Neuronal stem cell (in vitro differentiated cells): ENCODE results near the gene UXT.

Experiments
- DNase-seq: peaks from one replicate; pipeline ENCODE4 v3.0.0-alpha.2; 2013; ENCODE audit warnings: low spot score
- H2AFZ ChIP-seq: one replicate; pipeline ENCODE4 v1.6.1; 2013; ENCODE audit warnings: mild to moderate bottlenecking, low read length, inconsistent platforms
- H2AK5ac ChIP-seq: 2 replicates; pipeline ENCODE4 v1.6.1; 2013; ENCODE audit warnings: low read depth, mild to moderate bottlenecking, inconsistent platforms, low read length, moderate library complexity, mixed read lengths
- H2BK120ac ChIP-seq: 2 replicates; pipeline ENCODE4 v1.6.1; 2013; ENCODE audit warnings: low read depth, mild to moderate bottlenecking, inconsistent platforms, low read length, moderate library complexity, mixed read lengths
- H2BK12ac ChIP-seq: one replicate; pipeline ENCODE4 v1.6.1; 2013; ENCODE audit warnings: low read length, inconsistent platforms
- H2BK15ac ChIP-seq: 2 replicates; pipeline ENCODE4 v1.6.1; 2013; ENCODE audit warnings: mild to moderate bottlenecking, low read length, inconsistent platforms, mixed read lengths
- H2BK5ac ChIP-seq: one replicate; pipeline ENCODE4 v1.6.1; 2013; ENCODE audit warnings: inconsistent platforms, mild to moderate bottlenecking, low read length, moderate library complexity
- H3K14ac ChIP-seq: one replicate; pipeline ENCODE4 v1.6.1; 2013; ENCODE audit warnings: low read length, inconsistent platforms
- H3K18ac ChIP-seq: 2 replicates; pipeline ENCODE4 v1.6.1; 2013; ENCODE audit warnings: low read length, inconsistent platforms
- H3K23ac ChIP-seq: 2 replicates; pipeline ENCODE4 v1.6.1; 2013; ENCODE audit warnings: low read depth, mild to moderate bottlenecking, mixed read lengths, low read length, inconsistent platforms; ENCODE audit not compliant: poor library complexity
- H3K27ac ChIP-seq: replicated peaks from 3 replicates; pipeline ENCODE4 v1.5.1; 2013; ENCODE audit warnings: low read length, inconsistent platforms
- H3K27me3 ChIP-seq, 3 experiments: 2 replicates each; pipeline ENCODE4 v1.6.1; 2013; ENCODE audit warnings: low read length in 3 of 3, mild to moderate bottlenecking in 2 of 3, inconsistent platforms in 1 of 3, low read depth in 1 of 3, mixed read lengths in 1 of 3, moderate library complexity in 1 of 3; ENCODE audit not compliant: control insufficient read depth in 3 of 3, insufficient read depth in 3 of 3
- H3K36me3 ChIP-seq, 2 donors: replicated peaks in 1 of 2; 2 replicates each; pipeline ENCODE4 v1.6.1; 2013; ENCODE audit warnings: low read length in 2 of 2; ENCODE audit not compliant: control insufficient read depth in 2 of 2, insufficient read depth in 2 of 2
- H3K4ac ChIP-seq: 2 replicates; pipeline ENCODE4 v1.6.1; 2013; ENCODE audit warnings: inconsistent platforms, mild to moderate bottlenecking, low read length, moderate library complexity
- H3K4me1 ChIP-seq, 2 donors: 1 replicate in 1 of 2; 2 replicates in 1 of 2; pipeline ENCODE4 v1.6.1; 2013; ENCODE audit warnings: low read length in 2 of 2, low read depth in 1 of 2; ENCODE audit not compliant: control insufficient read depth in 2 of 2, insufficient read depth in 1 of 2
- H3K4me2 ChIP-seq: one replicate; pipeline ENCODE4 v1.6.1; 2013; ENCODE audit warnings: mild to moderate bottlenecking, low read length, inconsistent platforms; ENCODE audit not compliant: insufficient read depth, poor library complexity, severe bottlenecking
- H3K4me3 ChIP-seq, 2 donors: 2 replicates each; pipeline ENCODE4 v1.5.1; 2013; ENCODE audit warnings: low read length in 2 of 2, mild to moderate bottlenecking in 2 of 2, inconsistent platforms in 1 of 2, moderate library complexity in 1 of 2
- H3K79me1 ChIP-seq: one replicate; pipeline ENCODE4 v1.6.1; 2013; ENCODE audit warnings: low read depth, mild to moderate bottlenecking, inconsistent platforms, low read length, moderate library complexity
- H3K9ac ChIP-seq: one replicate; pipeline ENCODE4 v1.6.1; 2013; ENCODE audit warnings: mild to moderate bottlenecking, low read depth, low read length, inconsistent platforms; ENCODE audit not compliant: poor library complexity
- H3K9me3 ChIP-seq, 2 donors: replicated peaks in 1 of 2; 2 replicates each; pipeline versions ENCODE3 to v1.6.1; 2013; ENCODE audit warnings: low read length in 2 of 2, mild to moderate bottlenecking in 2 of 2, inconsistent platforms in 1 of 2, low read depth in 1 of 2, mixed read lengths in 1 of 2, moderate library complexity in 1 of 2; ENCODE audit not compliant: control insufficient read depth in 2 of 2, insufficient read depth in 1 of 2
- H4K8ac ChIP-seq: one replicate; pipeline ENCODE4 v1.6.1; 2013; ENCODE audit warnings: low read depth, mild to moderate bottlenecking, inconsistent platforms, low read length, moderate library complexity
- H4K91ac ChIP-seq: one replicate; pipeline ENCODE4 v1.6.1; 2013; ENCODE audit warnings: low read length, low read depth, mild to moderate bottlenecking, inconsistent platforms; ENCODE audit not compliant: poor library complexity
- WGBS, 2 donors: extraction: QIAGEN DNeasy Blood & Tissue Kit; methylation state at CpG; one replicate each; pipeline ENCODE4 v1.1.7; 2013; ENCODE audit warnings: missing lambda C conversion rate in 2 of 2, mixed read lengths in 1 of 2; ENCODE audit not compliant: insufficient read length in 2 of 2, insufficient replicate concordance in 1 of 2; ENCODE audit errors: extremely low coverage in 2 of 2; 5-methylcytosine and 5-hydroxymethylcytosine counted together

The UXT gene

GRCh38 chrX:47649781-47650163, 9.2 kb downstream of the UXT start:
- Histone ChIP-seq H3K4me3 (peak overlapping the region; percentile 96 to 98), H2BK15ac (no peak overlapping the region), H3K27me3 (peaks cover 0 to 3% (median 0%) of the 10 kb centered on the region in 3 experiments), H3K23ac (no peak overlapping the region), H3K4ac (no peak overlapping the region), H2BK120ac (no peak overlapping the region), H3K9me3 (no peaks in the 10 kb centered on the region), H3K4me2 (peak overlapping the region; percentile 43), H2AFZ (no peak overlapping the region), H3K9ac (peak overlapping the region; percentile 60), H2AK5ac (no peak overlapping the region), H3K18ac (no peak overlapping the region), H4K8ac (no peak overlapping the region), H2BK12ac (no peak overlapping the region), H3K4me1 (peaks cover 2 to 6% of the 10 kb centered on the region in 2 donors), H3K79me1 (peaks cover 3% of the 10 kb centered on the region), H4K91ac (no peak overlapping the region), H3K27ac (no peak overlapping the region), H3K14ac (no peak overlapping the region), H2BK5ac (no peak overlapping the region), H3K36me3 (peaks cover 0 to 33% of the 10 kb centered on the region in 2 donors)
- no peak for DNase-seq
- no CpG with 5 or more reads among the region's 11 CpGs for WGBS, 2 donors

- WGBS, 2 donors, result no CpG with 5 or more reads among the region's 8 CpGs
- H3K14ac ChIP-seq, result no peak overlapping the region
Observed at GRCh38 chrX:47649271-47649670, 9.7 kb downstream of the UXT start.

GRCh38 chrX:47648376-47648775, 10.6 kb downstream of the UXT start:
- peaks cover 0 to under 1% (median 0%) of the 10 kb centered on the region in 3 experiments for H3K27me3 ChIP-seq
- H3K4ac ChIP-seq, result no peak overlapping the region
- H3K4me3 ChIP-seq, result no peak overlapping the region
- peaks cover 2 to 6% of the 10 kb centered on the region in 2 donors for H3K4me1 ChIP-seq
- H3K9ac ChIP-seq, result no peak overlapping the region
- no peak overlapping the region for H3K14ac ChIP-seq
- no peak overlapping the region for H4K91ac ChIP-seq
- no peak overlapping the region for H3K27ac ChIP-seq
- H3K79me1 ChIP-seq, result peaks cover 3% of the 10 kb centered on the region
- H3K18ac ChIP-seq, result no peak overlapping the region
- no peak for DNase-seq
- no peak overlapping the region for H2BK12ac ChIP-seq
- H3K23ac ChIP-seq, result no peak overlapping the region
- H3K36me3 ChIP-seq, result peaks cover 0 to 26% of the 10 kb centered on the region in 2 donors
- no peak overlapping the region for H2BK120ac ChIP-seq
- no peak overlapping the region for H4K8ac ChIP-seq
- no CpG with 5 or more reads among the region's 2 CpGs for WGBS, 2 donors
- no peaks in the 10 kb centered on the region for H3K9me3 ChIP-seq
- no peak overlapping the region for H2BK15ac ChIP-seq
- no peak overlapping the region for H2BK5ac ChIP-seq
- H3K4me2 ChIP-seq, result no peak overlapping the region
- H2AK5ac ChIP-seq, result no peak overlapping the region
- H2AFZ ChIP-seq, result no peak overlapping the region

More at GRCh38 chrX:47649271-47649670, 9.7 kb downstream of the UXT start:
- peaks cover 3% of the 10 kb centered on the region for H3K79me1 ChIP-seq
- no peak overlapping the region for H3K18ac ChIP-seq
- H3K9me3 ChIP-seq, result no peaks in the 10 kb centered on the region
- H3K4me1 ChIP-seq, result peaks cover 2 to 6% of the 10 kb centered on the region in 2 donors
- no peak overlapping the region for H2BK12ac ChIP-seq
- no peak overlapping the region for H3K23ac ChIP-seq
- no peak overlapping the region for H2AFZ ChIP-seq
- H3K36me3 ChIP-seq, result peaks cover 0 to 31% of the 10 kb centered on the region in 2 donors
- H2BK15ac ChIP-seq, result no peak overlapping the region
- H3K4me3 ChIP-seq, result peak overlapping the region in 1 of 2 donors; percentile 96
- H4K8ac ChIP-seq, result no peak overlapping the region
- H3K4me2 ChIP-seq, result no peak overlapping the region
- no peak overlapping the region for H2BK5ac ChIP-seq
- peaks cover 0 to 3% (median 0%) of the 10 kb centered on the region in 3 experiments for H3K27me3 ChIP-seq
- DNase-seq, result no peak
- H3K4ac ChIP-seq, result no peak overlapping the region
- H4K91ac ChIP-seq, result no peak overlapping the region
- H3K9ac ChIP-seq, result no peak overlapping the region
- no peak overlapping the region for H3K27ac ChIP-seq
- no peak overlapping the region for H2BK120ac ChIP-seq
- no peak overlapping the region for H2AK5ac ChIP-seq

GRCh38 chrX:47646636-47647035, 12.3 kb downstream of the UXT start:
- no peak overlapping the region for H3K9ac ChIP-seq
- H3K4me1 ChIP-seq, result peaks cover 0 to 4% of the 10 kb centered on the region in 2 donors
- no CpG with 5 or more reads among the region's 6 CpGs for WGBS, 2 donors
- no peak overlapping the region for H3K23ac ChIP-seq
- no peak overlapping the region for H4K8ac ChIP-seq
- H2AK5ac ChIP-seq, result no peak overlapping the region
- H3K27me3 ChIP-seq, result no peaks in the 10 kb centered on the region
- no peak overlapping the region for H3K4me2 ChIP-seq
- no peak overlapping the region for H2BK12ac ChIP-seq
- H2BK15ac ChIP-seq, result no peak overlapping the region
- H2AFZ ChIP-seq, result no peak overlapping the region
- no peak overlapping the region for H2BK5ac ChIP-seq
- peaks cover 0 to 2% of the 10 kb centered on the region in 2 donors for H3K9me3 ChIP-seq
- no peak for DNase-seq
- peaks cover 0 to 19% of the 10 kb centered on the region in 2 donors for H3K36me3 ChIP-seq
- no peak overlapping the region for H3K27ac ChIP-seq
- H3K14ac ChIP-seq, result no peak overlapping the region
- H2BK120ac ChIP-seq, result no peak overlapping the region
- no peak overlapping the region for H3K4me3 ChIP-seq
- H3K18ac ChIP-seq, result no peak overlapping the region
- H3K79me1 ChIP-seq, result peaks cover 3% of the 10 kb centered on the region
- H4K91ac ChIP-seq, result no peak overlapping the region
- H3K4ac ChIP-seq, result no peak overlapping the region
